ENCODE measurements around the gene SCYGR8. TPM values are rescaled to one million over a fixed set of nuclear protein-coding genes. Genes with fewer than 3 reads are reported as not detected.

Gene SCYGR8, protein sequence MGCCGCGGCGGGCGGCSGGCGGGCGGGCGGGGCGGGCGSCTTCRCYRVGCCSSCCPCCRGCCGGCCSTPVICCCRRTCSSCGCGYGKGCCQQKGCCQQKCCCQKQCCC
- not detected in 2 replicates for total RNA-seq
- polyA plus RNA-seq = not detected in 2 replicates
- not detected in 2 replicates for polyA plus RNA-seq (2011; cell fraction: cytosol; rRNA removed)
- polyA plus RNA-seq (2011; cell fraction: nucleus; rRNA removed) = not detected in 2 replicates
- polyA plus RNA-seq (2012) = not detected in 2 replicates
- not detected in 2 replicates for polyA minus RNA-seq
- not detected for polyA minus RNA-seq (2011; cell fraction: cytosol; rRNA and poly(A)+ RNA removed)
- not detected in 2 replicates for polyA minus RNA-seq (2011; cell fraction: nucleus; rRNA and poly(A)+ RNA removed)
- Bru-seq, nascent RNA = not detected
- not detected for BruChase-seq, experiment 1, labeled RNA remaining after a 6-hour chase
- BruChase-seq, experiment 2, labeled RNA remaining after a 2-hour chase = not detected
- long read RNA-seq = 0 reads

DNA sequence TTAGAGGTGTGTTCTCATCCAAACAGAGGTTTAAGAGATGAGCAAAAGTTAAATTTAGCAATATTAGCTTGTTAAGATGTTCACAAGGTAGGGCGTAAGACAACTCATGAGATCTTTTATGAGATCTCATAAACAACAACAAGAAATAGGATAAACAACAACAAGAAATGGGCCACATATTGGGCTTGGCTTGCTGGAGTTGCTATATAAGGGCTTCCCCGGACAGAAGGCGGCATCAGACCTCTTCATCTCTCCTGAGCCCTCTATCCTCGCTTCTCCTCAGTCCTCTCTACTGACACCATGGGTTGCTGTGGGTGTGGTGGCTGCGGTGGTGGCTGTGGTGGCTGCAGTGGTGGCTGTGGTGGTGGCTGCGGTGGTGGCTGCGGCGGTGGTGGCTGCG, at the start of gene SCYGR8:
Gene SCYGR8, plus strand, starts transcription at position 301 of the 400 bp plus-strand sequence. Its CDS starts 0 bp downstream, at position 301.
- H3K9me3 ChIP-seq (replicated peaks; ENCODE audit: control insufficient read depth, insufficient read depth, low read length) = no peaks in the 10 kb centered on the region
- no peaks in the 10 kb centered on the region for H3K36me3 ChIP-seq (ENCODE audit: control insufficient read depth in 2 of 2, extremely low read depth in 1 of 2, insufficient read depth in 2 of 2, low read length in 2 of 2)
- H3K4me1 ChIP-seq (ENCODE audit: control insufficient read depth, extremely low read depth, insufficient read depth, low read length) = no peaks in the 10 kb centered on the region
- H4K20me1 ChIP-seq (replicated peaks; ENCODE audit: control insufficient read depth, extremely low read depth, insufficient read depth, low read length) = no peaks in the 10 kb centered on the region
- H3K79me2 ChIP-seq (ENCODE audit: control insufficient read depth, insufficient read depth, low read length) = no peaks in the 10 kb centered on the region
- dilution Hi-C loops (cut with MboI; ENCODE audit: extremely low pct_ligation_motif_present, low sequenced_read_pairs) (no loop called here), intact Hi-C loops (cut with micrococcal nuclease) (no loop called here)
- no peak within 1 kb of the TSS for H3K9ac ChIP-seq (replicated peaks; ENCODE audit: extremely low read depth, insufficient read depth, low read length)
- ChIA-PET CTCF (interaction anchor here (1.1 to 1.2 kb wide), 2 partner anchors 21 to 117 kb away, joined by 3 read pairs; no protein-coding TSS in a partner anchor), POLR2A (no interaction called here)
- BruUV-seq (replicated peaks) = no TSS peak
- H3K4me2 ChIP-seq (ENCODE audit: insufficient read depth, low read length) = no peak within 1 kb of the TSS
- H3K4me3 ChIP-seq (replicated peaks in 1 of 3; ENCODE audit: insufficient read depth in 1 of 3, low read depth in 1 of 3, low read length in 3 of 3) = no peak within 1 kb of the TSS
- H3K9me1 ChIP-seq (replicated peaks; ENCODE audit: control insufficient read depth, extremely low read depth, insufficient read depth, low read length) = no peaks in the 10 kb centered on the region
- H3K27me3 ChIP-seq (ENCODE audit: control insufficient read depth in 2 of 2, insufficient read depth in 2 of 2, low read length in 2 of 2) = no peaks in the 10 kb centered on the region
- DNase-seq (ENCODE audit: low read depth, low spot score) (no peak), FAIRE-seq (no peak)
- TF ChIP-seq FOS (IDR thresholded peaks at IDR 0.05; ENCODE audit: borderline replicate concordance, insufficient read depth, low read length) (no peak), POLR2A (IDR thresholded peaks at IDR 0.05; ENCODE audit: low read depth, low read length) (no peak), POLR2AphosphoS5 (IDR thresholded peaks at IDR 0.05; ENCODE audit: insufficient read depth, low read depth, low read length) (no peak), JUN (IDR thresholded peaks at IDR 0.05; ENCODE audit: borderline replicate concordance, insufficient read depth, insufficient read length, low read depth) (no peak)
- TF ChIP-seq, protein P1, sequence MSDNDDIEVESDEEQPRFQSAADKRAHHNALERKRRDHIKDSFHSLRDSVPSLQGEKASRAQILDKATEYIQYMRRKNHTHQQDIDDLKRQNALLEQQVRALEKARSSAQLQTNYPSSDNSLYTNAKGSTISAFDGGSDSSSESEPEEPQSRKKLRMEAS (IDR thresholded peaks at IDR 0.05; ENCODE audit: insufficient read depth, insufficient read length) = no peak
- H2AFZ ChIP-seq (ENCODE audit: low read depth, low read length) = no peak within 1 kb of the TSS
- H3K27ac ChIP-seq (ENCODE audit: insufficient read depth, low read depth, low read length) = no peak within 1 kb of the TSS

Data from endothelial cell of umbilical vein (primary cell).